Epithelial cell of esophagus (primary cell): ENCODE results near the gene ARIH1.

Experiments used
- DNase-seq: peaks from one replicate; pipeline ENCODE4 v3.0.0; 2010; ENCODE audit warnings: low read depth
- H3K4me3 ChIP-seq: 2 replicates; pipeline ENCODE4 v1.5.1; 2011; ENCODE audit warnings: mild to moderate bottlenecking, low read length, control low read depth
- TF ChIP-seq, protein P1 (sequence below): IDR thresholded peaks from 2 replicates; pipeline ENCODE4 v1.5.1; 2011; ENCODE audit warnings: low read depth, mild to moderate bottlenecking, low read length, control low read depth, inconsistent platforms; ENCODE audit not compliant: insufficient read depth; ENCODE audit errors: missing control alignments

Gene ARIH1

GRCh38 chr15:72487070-72487797, 13.1 kb downstream of the ARIH1 start:
- H3K4me3 ChIP-seq = no peak overlapping the region
- no peak for DNase-seq
- TF ChIP-seq, protein P1, sequence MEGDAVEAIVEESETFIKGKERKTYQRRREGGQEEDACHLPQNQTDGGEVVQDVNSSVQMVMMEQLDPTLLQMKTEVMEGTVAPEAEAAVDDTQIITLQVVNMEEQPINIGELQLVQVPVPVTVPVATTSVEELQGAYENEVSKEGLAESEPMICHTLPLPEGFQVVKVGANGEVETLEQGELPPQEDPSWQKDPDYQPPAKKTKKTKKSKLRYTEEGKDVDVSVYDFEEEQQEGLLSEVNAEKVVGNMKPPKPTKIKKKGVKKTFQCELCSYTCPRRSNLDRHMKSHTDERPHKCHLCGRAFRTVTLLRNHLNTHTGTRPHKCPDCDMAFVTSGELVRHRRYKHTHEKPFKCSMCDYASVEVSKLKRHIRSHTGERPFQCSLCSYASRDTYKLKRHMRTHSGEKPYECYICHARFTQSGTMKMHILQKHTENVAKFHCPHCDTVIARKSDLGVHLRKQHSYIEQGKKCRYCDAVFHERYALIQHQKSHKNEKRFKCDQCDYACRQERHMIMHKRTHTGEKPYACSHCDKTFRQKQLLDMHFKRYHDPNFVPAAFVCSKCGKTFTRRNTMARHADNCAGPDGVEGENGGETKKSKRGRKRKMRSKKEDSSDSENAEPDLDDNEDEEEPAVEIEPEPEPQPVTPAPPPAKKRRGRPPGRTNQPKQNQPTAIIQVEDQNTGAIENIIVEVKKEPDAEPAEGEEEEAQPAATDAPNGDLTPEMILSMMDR = no peak

DNA sequence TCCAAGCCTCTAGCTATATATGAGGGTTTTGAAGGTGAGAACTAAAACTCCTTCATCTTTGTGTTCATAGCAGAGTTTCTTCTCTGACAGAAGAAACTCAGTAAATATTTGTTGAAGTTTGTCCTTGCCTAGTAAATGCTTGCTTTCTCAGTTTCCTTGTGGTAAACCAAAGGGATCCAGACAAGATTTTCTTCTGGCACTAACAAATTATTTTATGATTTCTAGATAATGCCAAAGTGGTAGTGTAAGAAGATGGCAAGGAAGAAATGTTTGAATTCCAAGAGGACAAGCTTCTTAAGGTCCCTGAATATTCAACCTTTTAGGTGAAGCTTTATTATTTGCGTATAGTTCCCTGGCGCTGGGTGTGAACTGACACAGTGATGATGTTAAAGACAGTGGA, 14.4 kb downstream of the ARIH1 start:
- no peak for DNase-seq
- no peak overlapping the region for H3K4me3 ChIP-seq
- TF ChIP-seq, protein P1 = no peak

DNA sequence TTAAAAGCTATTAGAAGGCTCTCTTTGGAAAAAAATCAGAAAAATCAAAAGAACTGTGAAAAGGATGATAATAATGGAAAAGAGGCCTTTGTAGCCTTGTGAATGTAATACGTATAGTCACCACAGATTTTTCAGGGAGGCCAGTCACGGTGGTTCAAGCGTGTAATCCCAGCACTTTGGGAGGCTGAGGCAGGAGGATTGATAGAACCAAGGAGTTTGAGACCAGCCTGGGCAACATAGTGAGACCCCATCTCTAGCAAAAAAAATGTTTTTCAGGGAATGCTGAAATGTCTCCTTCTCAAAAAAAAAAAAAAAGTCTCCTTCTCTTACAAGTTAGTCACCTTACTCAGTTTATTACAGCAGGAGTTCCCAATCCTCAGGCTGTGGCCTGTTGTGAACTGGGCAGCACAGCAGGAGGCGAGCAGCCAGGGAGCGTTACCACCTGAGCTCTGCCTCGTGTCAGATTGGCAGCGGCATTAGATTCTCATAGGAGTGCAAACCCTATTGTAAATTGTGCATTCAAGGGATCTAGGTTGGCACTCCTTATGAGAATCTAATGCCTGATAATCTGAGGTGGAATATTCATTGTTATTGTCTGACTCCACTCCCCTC, 15.9 kb downstream of the ARIH1 start:
- no peak overlapping the region for H3K4me3 ChIP-seq
- TF ChIP-seq, protein P1 = no peak
- no peak for DNase-seq

- TF ChIP-seq, protein P1 = no peak
- DNase-seq = peak; percentile 82
Observed at GRCh38 chr15:72491768-72492167, 17.6 kb downstream of the ARIH1 start.

GRCh38 chr15:72492733-72493132, 18.6 kb downstream of the ARIH1 start:
- DNase-seq = peak; percentile 63
- TF ChIP-seq, protein P1 = no peak
- no peak overlapping the region for H3K4me3 ChIP-seq

More at GRCh38 chr15:72491768-72492167, 17.6 kb downstream of the ARIH1 start:
- H3K4me3 ChIP-seq = no peak overlapping the region

DNA sequence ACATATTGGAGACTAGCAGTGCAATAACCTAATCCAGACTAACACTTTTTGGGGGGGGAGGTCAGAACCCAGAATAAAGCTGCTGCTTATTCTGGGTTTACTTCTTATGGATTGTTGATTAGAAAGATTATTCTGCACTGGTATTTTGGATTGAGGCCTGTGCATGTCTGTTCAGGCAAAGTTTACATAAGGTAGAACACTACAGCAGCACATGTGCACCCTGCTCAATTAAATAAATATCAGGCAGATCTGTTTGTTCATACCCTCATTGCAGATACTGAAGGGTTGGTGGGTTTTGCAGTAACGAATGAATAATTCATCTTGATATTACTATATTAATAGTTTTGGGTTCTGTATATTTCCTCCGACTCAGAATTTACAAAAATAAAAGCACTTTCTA, 19.1 kb downstream of the ARIH1 start:
- H3K4me3 ChIP-seq = no peak overlapping the region
- DNase-seq = no peak
- TF ChIP-seq, protein P1 = no peak
